Stimulated activated CD4-positive, alpha-beta T cell treated with anti-CD3 and anti-CD28 coated beads, TNF-alpha, amount 100 ng/mL, for 4 hours (primary cell): ENCODE results near the gene LRRC32.
A peak's percentile ranks its signal among the peaks of the same experiment; 100 is the strongest.

Source experiments
- DNase-seq, 3 experiments: peaks; one replicate each; pipeline ENCODE4 v3.0.0-alpha.2; 2020; ENCODE audit warnings: low read depth in 3 of 3

Gene LRRC32

DNA sequence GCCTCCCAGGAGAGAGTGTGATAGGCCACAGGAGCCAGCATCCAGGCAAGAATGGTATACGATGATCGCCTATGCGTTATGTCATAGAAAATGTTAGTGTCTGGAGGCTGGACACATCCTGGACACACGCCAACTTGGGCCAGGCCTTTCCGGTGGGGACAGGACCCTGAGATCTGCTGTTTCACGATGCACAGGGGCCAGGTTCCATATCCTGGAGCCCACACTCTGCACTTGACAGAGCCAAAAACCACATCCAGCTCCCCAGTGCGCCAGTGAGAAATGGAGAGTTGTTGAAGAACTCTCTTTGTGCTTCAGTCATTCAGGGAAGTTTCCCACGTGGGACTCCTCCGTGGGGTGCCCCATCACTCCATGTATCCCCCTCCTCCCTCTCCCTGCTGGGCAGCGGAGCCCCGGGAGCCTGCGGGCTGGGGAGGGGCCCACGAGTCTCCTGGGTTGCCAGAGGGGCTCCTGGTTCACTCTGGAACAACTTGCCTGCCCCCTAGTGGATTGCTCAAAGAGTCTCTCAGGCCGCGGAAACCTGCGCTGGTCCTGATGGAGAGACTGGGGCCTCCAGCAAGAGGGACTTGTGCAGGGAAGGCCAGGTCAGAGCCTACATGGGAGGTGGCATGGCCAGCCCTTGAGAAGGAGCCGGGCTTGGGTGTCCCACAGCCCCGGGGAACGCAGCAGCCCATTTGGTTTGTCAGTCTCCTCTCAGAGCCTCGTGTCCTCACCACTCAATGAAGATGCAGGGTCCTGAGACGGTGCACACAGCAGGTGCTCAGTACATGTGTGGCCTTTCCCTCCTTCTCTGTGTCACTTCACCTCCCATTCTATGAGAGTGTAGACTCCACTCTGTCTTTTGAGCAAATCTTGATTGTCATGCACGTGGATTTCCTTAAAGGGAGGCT lies 10.2 kb upstream of the LRRC32 start:
- DNase-seq, result peak; percentile 30 to 34 (median 30)

DNA sequence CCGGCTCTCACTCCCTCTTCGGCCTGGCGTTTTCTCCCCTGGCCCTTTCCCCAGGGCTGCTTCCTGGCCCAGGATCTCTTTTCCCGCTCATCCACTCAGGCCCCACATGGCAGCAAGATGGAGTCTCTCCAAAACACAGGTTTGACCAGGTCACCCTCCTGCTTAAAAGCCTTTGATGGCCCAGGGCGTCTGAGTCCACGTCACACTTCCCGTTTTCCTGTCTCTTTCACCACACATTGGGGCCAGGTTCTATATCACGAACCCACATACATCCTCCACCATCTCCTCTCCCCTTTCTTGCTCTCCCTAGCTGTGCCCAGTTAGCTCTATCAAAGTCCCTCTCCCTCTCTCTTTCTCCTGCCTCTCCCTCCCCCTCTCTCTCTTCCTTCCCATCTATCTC lies 7.8 kb upstream of the LRRC32 start:
- no peak for DNase-seq

DNA sequence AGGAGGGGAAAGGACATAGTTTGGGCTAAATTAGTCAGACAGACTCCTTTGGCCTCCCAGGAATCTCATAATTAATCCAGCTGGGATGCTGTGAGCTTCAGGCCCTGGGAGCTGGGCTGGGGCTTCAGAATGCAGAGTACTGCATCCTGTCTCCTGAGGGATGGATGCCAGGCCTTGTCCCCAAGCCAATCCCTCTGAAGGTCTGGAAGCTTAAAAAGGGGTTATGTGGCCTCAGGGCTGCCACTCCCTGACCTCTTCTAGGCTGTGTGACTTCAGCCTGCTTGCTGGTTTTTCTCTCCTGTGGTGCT lies 6.9 kb upstream of the LRRC32 start:
- no peak for DNase-seq

DNA sequence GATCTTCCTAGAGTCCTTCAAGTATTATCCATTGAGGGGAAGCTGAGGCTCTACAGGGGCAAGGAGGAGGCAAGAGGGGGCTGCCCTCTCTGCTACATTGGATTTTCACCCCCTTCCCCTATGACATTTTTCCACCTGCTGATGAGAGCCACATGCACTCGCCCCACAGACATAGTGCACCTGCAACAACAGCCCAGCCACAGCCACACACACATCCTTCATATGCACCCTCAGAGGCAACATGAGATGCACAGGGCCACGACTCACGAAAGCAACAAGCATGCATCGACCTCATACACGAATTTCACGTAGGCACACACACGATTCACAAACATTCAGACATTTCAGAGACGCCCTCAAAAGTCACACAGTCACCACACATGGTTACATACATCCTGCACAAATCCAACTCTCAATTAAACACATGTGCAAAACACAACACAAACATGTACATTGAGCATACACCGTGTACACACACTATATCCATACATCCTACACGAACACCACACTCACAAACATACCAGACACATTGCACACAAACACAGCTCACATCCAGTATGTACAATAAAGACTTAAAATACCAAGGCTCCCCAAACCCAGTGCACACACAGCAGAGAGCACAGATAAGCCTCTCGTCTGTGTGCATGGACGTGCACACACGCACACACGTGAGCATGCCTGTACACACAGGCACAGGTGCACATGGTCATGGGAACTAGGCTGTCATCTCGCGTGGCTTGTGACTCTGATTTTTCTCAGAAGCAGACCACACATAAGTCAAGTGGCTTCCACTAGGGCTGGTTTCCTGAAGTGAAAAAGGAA lies 6.3 kb upstream of the LRRC32 start:
- no peak for DNase-seq

DNA sequence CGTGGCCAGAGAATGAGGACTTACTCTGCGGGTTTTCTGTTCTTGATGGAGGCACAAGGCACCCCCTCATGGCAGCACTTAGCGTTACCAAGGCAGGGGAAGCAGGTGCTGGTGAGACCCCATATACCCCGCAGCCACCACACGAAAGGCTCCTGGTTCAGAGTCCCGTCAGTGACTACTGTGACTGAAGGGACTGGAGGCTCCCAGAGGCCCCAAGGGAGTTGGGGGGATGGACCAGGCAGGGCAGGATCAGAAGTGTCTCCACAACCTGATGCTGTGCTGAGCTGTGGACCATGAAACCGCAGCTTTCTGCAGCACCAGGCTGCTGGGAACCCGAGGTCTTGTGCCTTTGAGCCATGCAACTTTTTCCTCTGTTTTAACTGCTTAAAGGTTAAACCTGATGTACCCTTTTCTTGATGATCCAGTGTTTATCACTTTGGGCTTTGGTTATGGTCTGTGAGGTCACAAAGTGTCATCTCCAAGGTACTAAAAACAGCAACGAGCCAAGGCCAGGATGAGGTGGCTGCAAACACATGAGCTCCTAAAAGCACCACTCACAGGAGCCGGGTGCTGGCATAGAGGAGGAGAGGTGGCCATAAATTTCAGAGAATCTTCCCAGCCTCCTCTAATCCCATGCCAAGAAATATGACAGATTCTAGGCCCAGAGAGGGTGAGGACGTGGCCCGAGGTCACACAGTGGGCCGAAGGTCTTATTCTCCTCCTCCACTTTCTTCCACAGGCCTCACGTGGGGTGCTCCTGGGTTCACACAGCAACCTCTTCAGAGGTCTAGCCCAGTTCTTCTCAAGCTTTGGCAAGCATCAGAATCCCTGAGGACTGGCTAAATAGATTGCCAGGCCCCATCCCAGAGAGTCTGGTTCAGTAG lies 4.2 kb upstream of the LRRC32 start:
- no peak for DNase-seq

DNA sequence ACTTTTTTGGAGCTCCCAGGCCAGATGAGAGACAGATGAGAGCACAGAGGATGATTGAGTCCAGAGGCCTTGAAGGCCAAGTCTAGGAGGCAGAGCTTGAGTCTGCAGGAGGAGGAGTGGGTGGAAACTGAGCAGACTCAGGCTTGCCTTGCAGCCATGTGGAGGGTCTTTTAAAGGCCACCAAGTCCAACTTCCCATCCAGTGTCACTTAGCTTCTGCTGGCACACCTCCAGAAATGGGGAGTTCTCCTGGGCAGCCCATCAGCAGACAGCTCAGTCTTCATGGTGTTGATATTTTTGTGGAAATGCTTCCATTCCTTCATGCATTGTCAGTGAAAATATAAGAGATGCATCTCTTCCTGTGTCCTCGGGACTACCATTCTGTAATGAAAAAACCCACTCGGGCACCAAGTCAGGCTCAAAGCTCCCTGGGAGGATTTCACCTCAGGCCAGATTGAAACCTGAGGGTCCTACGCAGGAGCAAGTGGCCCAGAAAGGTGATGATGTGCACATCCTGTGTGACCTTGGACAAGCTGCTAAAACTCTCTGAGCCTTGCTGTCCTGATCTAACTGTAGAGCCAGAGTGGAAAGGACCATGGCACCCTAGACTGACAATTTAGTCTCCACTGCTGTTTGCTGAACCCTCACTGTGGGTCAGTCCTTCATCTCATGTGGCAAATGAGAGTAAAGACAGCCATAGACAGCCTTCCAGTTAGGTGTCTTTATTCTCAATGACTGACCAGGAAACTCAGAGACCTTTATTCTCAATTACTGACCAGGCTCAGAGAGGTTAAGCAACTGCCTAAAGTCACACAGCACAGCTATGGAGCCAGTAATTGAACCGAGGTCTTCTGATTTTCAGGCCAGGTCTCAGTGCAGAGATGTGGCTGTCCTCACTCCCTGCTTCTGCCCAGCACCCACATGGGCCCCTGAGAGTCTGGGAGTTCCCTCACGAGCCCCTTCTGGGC lies 2.9 kb upstream of the LRRC32 start:
- DNase-seq, result no peak

DNA sequence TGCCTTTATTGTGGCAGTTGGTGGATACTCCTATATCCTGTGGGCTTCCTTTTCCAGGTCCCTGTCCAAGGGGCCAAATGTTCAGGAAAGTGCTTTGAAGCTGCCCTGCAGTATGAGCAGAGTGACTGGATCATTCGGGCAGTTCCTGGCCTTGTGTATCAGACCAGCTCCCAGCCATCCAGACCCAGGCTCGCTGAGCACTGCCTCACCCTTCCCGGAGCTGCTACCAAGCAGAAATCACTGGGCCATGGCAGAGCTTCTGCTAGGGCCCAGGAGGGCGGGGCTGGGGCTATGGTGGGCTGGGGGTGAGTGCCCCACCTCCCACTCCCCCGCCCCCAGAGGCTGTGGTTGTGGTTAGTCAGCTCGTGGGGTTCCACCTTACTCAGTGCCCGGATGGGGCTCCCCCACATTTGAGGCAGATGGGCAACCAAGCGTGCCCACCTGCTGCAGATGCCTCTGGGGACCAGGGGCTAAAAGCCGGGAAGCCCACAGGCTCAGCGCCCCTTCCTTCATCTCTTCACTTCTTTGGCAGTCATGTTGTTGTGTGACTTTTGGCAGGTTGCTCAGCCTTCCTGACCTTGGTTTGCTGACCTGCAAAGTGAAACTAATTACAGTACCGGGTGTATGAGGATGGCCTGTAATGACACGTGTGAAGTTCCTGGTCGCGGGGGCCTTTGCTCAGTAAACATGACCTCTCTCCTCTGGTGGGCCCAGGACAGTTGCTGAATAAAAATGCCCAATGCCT lies 2.1 kb upstream of the LRRC32 start:
- DNase-seq, result peak in 2 of 3 experiments; percentile 16 to 24

DNA sequence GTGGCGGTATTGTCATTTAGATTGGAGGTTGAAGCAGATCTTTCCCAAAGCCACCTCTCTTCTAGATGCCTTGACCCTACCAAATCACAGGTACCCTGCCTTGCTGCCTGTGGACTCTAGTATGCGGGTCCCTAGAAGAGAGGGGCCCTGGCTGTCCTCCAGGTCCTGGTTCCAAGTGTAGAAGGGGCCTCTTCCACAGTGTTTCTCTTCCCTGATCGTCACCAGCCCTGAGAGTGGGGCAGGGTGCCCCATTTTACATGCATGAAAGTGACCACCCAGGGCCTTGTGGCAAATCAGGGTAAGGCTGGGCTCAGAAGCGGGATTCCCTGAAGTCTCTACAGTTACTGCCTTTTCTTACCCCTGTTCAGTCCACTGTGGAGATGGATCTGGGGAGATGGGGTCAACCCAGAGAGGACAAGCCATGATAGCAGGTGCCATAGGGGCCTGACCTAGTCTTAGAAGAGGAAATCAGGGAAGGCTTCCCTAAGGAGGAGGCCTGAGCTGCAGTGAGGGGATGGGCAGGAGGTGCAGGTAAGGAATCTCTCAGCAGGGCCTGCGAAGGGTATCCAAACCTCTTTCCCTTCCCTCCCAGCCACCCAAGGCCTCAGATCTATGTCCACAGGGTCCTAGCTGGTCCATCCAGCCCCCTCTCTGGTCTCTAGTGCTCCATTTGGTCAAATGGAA lies 1.2 kb upstream of the LRRC32 start:
- no peak for DNase-seq

DNA sequence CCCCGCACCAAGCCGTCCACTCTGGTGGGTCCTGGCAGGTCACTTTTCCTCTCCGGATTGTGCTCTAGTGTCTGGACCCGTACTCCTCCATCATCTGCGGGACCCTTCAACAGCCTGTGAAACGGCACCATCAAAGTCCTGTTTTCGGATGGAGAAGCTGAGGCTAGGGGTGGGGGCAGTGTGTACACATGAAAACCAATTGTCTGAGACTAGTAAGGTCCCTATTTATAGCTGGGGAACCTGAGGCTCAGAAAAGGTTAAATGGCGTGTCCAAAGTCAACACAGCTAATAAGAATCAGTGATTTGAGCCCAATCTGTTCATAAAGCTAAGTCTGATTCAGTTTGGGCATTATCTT lies 668 bp upstream of the LRRC32 start:
- no peak for DNase-seq

DNA sequence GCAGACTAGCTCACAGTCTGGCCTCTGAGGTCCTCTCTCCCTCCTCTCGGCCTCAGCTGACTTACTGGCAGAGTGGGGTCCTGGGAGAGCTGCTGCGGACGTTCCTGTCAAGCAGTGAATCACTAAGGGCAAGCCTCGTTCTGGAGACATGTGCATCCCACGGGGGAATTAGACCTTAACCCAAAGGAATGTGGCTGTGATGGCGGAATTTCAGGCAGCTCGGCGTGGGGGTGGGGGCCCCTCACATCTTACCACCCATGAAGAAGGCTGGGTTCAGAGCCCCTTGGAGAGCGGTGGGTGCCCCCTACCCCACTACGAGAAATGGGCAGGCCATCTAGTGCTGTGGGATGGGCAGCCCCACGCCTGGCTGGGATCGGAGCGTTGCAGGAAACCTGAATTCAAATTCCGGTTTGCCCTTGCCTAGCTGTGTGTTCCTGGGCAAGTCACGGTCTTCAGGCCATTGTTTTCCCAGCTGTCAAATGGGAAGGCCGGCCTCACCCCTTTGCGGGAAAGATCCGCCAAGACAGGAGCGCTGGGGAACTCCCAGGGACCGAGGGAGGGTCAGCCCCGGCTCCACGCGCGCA lies 554 bp downstream of the LRRC32 start:
- no peak for DNase-seq

DNA sequence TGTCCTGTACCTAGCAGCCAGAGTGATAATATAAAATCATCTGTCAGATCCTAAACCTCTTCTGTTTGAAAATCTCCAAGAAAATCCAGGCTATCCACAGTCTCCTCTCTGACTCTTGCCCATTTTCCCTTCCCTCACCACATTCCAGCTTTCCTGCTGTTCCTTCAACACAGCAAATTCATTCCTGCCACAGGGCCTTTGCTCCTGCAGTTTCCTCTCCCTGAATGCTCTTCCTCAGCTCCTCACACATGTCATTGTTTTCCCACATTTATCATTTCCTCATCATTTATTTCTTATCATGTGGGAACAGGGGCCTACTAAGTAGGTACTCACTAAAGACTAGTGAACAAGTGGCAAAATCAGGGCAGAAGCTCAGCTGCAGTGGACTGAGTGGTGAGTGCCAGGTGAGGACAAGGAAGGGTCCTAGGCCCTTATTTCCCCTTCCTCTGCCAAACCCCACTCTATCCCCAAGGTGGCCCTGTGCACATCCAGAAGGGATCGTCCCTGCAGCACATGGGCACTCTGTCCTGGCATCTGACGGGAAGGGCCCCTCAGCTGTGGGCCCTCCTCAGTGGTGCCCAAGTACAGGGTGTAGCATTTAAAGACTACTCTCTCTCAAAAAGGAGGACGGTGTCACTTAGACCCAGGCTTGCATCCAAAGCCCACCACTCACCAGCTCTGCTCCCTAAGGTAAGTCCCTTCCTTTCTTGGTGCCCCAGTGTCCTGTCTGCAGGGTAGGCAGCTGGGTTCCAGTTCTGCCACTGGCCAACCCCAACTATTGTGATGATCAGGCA lies 2.0 kb downstream of the LRRC32 start:
- no peak for DNase-seq

DNA sequence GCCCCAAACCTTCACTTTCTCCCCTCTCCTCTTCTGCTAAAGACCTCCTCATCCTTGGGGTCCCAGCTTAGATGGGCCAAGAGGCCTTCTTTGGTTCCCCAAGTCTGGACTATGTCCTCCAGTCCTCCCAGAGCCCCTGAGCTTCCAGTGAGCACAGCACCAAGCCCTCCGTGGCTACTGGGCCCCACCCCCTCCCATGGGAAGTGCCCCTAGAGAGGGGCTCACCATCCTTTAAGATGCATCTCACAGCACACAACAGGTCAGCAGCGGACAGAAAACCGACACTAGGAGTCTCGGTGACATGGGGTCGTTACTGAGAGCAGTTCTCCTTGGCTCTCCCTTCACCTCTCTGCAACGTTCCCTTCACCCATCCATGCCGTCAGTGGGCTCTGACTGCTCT lies 2.7 kb downstream of the LRRC32 start:
- DNase-seq, result no peak

DNA sequence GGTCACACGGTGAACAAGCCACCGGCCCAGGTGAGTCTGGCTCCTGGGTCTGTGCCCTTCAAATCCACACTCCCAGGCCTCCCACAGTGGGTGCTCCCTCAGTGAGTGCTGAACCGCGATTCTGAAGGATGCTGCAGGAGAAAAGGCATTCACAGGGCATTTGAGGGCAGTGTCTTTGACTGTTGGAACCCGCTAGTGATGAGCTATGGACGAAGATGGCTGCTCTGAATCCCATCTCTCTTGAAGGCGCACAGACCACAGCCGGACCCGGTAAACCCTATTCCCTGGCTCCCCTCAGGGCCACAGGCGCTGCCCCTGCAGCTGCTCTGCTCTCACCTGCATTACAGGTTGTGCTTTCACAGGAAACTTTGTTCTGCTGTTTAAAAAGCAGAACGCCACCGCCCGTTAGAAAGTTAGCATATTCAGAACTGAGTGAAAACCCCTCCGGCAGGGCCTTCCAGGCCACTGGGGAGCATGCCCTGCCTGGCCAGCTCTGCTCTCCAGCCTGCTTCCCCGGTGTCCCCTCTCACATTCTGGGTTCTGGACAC lies 3.2 kb downstream of the LRRC32 start:
- no peak for DNase-seq

DNA sequence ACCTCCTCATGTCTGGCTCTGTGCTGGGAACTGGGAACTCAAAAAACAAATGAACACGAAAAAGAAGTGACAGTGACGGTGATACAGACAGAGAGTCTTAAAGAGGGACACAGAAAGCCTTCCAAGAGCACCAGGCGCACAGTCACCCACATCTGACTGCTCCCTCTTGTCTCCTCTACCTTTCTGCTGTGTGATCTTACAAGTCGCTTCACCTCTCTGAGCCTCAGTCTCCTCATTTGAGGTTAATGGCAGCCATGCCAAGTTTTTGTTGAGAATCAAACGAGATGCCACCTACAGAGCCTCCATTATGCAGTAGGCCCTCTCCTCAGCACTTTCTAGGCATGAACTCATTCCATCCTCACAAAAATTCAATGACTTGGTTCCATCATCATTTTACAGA lies 3.7 kb downstream of the LRRC32 start:
- no peak for DNase-seq

DNA sequence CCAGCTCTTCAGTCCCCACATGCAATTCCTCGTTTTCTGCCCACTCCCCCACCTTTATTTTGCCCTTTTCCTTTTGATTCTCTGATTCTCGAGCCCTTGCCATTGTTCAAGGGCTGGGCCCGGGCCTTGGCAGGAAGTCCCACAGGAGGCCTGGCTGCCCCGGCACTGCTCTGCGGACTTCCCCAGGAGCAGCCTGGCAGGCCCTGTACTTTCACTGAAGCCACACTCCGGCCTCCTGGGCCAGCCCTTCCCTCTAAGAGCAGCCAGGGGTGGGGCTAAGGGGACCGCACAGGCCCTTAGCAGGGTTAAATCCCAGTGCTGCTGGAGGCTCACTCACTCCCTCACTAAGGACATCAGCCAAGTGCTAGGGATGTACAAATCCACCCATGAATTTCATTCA lies 4.1 kb downstream of the LRRC32 start:
- no peak for DNase-seq

DNA sequence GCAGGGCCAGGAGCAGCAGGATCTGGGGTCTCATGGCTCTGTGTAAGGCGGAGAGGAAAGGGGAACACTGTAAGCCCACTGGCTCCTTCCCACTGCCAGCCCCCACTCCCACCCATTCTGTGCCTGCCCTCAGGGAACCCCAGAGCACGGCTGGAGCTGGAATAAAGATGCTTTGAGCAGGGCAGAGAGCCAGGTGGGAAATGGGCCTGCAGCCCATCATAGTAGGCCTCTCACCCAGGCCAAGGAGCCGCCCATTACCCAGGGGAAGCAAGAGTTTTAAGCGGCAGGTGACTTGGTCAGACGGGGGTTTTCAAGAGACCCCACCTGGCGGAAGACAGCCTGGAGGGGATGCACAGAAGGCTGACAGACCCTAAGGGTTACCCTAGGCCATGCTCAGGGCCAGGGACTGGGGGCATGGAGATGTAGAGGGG lies 4.6 kb downstream of the LRRC32 start:
- DNase-seq, result no peak

DNA sequence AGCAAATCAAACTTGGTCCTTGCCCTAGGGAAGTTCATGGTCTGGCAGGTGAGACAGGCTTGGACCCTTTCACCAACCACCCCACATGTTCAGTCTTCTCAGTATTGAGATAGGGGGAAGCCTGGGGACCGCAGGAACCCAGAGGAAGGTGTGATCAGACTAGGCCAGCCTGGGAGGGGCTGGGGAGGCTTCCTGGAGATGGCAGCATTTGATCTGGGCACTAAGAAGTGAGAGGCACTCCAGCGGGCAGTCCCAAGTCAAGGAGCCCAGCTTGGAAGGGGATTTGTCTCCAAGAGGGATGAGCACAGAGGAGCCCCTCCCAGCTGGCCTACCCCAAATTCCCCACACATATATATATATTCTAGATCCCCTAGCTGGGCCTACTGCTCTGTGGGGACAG lies 5.4 kb downstream of the LRRC32 start:
- no peak for DNase-seq

DNA sequence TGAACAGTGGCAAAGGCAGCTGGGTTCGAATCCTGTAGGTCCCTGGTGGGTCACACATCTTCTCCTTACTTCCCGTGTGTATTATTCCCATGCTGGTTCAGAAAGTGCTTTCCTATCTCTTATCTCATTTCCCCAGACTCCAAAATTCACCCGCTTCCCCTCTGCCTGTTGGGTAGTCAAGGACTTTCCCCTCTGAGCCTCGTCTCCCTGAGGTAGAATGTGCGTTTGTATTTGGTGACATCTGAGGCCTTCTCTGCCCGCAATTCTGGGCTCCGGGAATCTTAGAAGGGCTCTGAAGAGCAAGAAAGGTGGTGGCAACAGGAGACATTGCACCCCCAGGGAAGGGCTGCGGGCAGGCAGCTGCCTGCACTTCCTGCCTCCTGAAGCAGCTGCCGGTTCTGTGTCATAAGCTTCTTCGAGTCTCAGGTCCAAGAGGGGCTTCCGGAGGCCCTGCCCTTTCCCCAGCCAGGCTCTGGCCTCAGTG lies 5.9 kb downstream of the LRRC32 start:
- no peak for DNase-seq
